Vagina (tissue), 2 donors: ENCODE measurements around the gene CELF4.

Experiments
- CTCF ChIP-seq, 3 experiments: fragments of 450-650 bp in 2 of 3; fragments of 200-600 bp in 1 of 3; sonication (generic) in 1 of 3; IDR thresholded peaks; one replicate each; pipeline ENCODE4 v1.5.1; 2017 to 2019; ENCODE audit warnings: antibody characterized with exemption in 3 of 3, mild to moderate bottlenecking in 2 of 3, moderate library complexity in 2 of 3
- POLR2A ChIP-seq, 2 donors: fragments of 450-650 bp; IDR thresholded peaks; one replicate each; pipeline ENCODE4 v1.6.1; 2017; ENCODE audit warnings: antibody characterized with exemption in 2 of 2, mild to moderate bottlenecking in 2 of 2, moderate library complexity in 2 of 2
- POLR2AphosphoS5 ChIP-seq, 2 donors: sonication (generic); formaldehyde crosslinking; IDR thresholded peaks; one replicate each; pipeline ENCODE4 v1.9.0; 2017; ENCODE audit warnings: antibody characterized with exemption in 2 of 2, mild to moderate bottlenecking in 2 of 2, low read depth in 1 of 2; ENCODE audit not compliant: insufficient read depth in 1 of 2

DNA sequence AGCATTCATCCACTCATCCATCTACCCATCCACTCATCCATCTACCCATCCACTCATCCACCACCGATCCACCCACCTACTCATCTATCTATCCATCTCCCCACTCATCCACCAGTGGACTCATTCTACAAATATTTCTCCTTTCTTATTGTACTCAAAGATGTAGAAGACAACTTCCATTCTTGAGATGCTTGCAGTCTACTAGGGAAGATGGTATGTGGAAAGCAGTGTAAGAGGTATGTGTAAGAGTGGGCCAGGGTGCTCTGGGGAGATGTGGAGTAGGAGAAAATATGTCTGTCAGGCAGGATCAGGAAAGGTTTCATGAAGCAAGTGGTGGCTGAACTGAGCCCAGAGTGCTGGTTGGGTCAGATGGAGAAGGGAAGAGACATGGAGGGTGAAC lies 150.8 kb downstream of the CELF4 start:
- TF ChIP-seq CTCF (IDR thresholded peaks at IDR 0.05) (no peak), POLR2A (IDR thresholded peaks at IDR 0.05) (no peak), POLR2AphosphoS5 (IDR thresholded peaks at IDR 0.05; ENCODE audit: insufficient read depth in 1 of 2, low read depth in 1 of 2) (no peak)
